Kidney (tissue), 14 donors: ENCODE measurements around the gene COBL. TPM values are rescaled to one million over a fixed set of nuclear protein-coding genes. Genes with fewer than 3 reads are reported as not detected.

ENCODE experiments used
- DNase-seq, 5 donors: peaks; one replicate each; pipeline ENCODE4 v3.0.0-alpha.2; 2013 to 2020
- FAIRE-seq: peaks from 2 replicates; lab custom pipeline; 2012; peaks lifted over from hg19 to GRCh38; lab: Jason Lieb, UNC
- H3K27ac ChIP-seq, 2 donors: one replicate each; pipeline ENCODE4 v1.7.0; 2013; ENCODE audit warnings: low read depth in 2 of 2, low read length in 2 of 2, inconsistent platforms in 1 of 2
- H3K27me3 ChIP-seq: one replicate; pipeline ENCODE4 v1.7.1; 2013; ENCODE audit warnings: low read length, inconsistent platforms; ENCODE audit not compliant: control insufficient read depth, insufficient read depth
- H3K36me3 ChIP-seq, 3 donors: one replicate each; pipeline versions ENCODE4 v1.7.0 to v1.7.1; 2013; ENCODE audit warnings: low read length in 3 of 3, control low read depth in 1 of 3, inconsistent platforms in 1 of 3; ENCODE audit not compliant: insufficient read depth in 3 of 3, control insufficient read depth in 2 of 3
- H3K4me1 ChIP-seq, 3 donors: one replicate each; pipeline versions ENCODE4 v1.7.0 to v1.7.1; 2013; ENCODE audit warnings: low read length in 3 of 3, inconsistent platforms in 1 of 3, low read depth in 1 of 3; ENCODE audit not compliant: control insufficient read depth in 2 of 3, insufficient read depth in 2 of 3
- H3K4me3 ChIP-seq, 3 donors: one replicate each; pipeline versions ENCODE4 v1.7.0 to v1.8.1; 2013; ENCODE audit warnings: low read length in 3 of 3, control low read depth in 1 of 3, inconsistent platforms in 1 of 3
- H3K9ac ChIP-seq, 3 donors: one replicate each; pipeline versions ENCODE4 v1.7.0 to v1.7.1; 2013; ENCODE audit warnings: low read length in 3 of 3, control low read depth in 1 of 3, inconsistent platforms in 1 of 3
- H3K9me3 ChIP-seq, 3 donors: one replicate each; pipeline versions ENCODE4 v1.7.0 to v1.7.1; 2013; ENCODE audit warnings: low read length in 3 of 3, control low read depth in 1 of 3, inconsistent platforms in 1 of 3; ENCODE audit not compliant: control insufficient read depth in 2 of 3, insufficient read depth in 1 of 3
- CTCF ChIP-seq: IDR thresholded peaks from 3 replicates; pipeline ENCODE4 v1.5.1; 2012; ENCODE audit warnings: mild to moderate bottlenecking, moderate library complexity, borderline replicate concordance; ENCODE audit not compliant: insufficient read depth; ENCODE audit errors: extremely low read depth
- intact Hi-C: fragments of 100-400 bp; cut with DNase I; formaldehyde crosslinking; loops from one replicate; pipeline ENCODE4 v1.11.1; 2022
- polyA plus RNA-seq: library from polyadenylated mRNA; stranded (reverse); fragments of 350-450 nt; fragmentation: Illumina TruSeq; extraction: RNeasy Lipid Tissue Mini Kit (QIAGEN cat#74804); gene quantifications from one replicate; pipeline ENCODE4 v1.2.3, GENCODE V29; 2014; ENCODE audit warnings: low read depth, low replicate concordance; ENCODE audit not compliant: insufficient read depth
- total RNA-seq: library from RNA; stranded (reverse); fragmentation: NEBNext Ultra II Directional; extraction: Animal tissue kit (Norgen Biotek cat#: 25700); gene quantifications from one replicate; pipeline ENCODE4 v1.2.1, GENCODE V29; 2021
- donor health status: control.
- donor health status: control.
- donor health status: control.
- donor health status: control.
- donor health status: control.
- donor health status: DM: yes; HTN: yes; CAD: no.
- donor health status: Normal renal cell carcinoma (clear cell type).

The COBL gene
- total and polyA plus RNA-seq, 2 donors from 2014 or later = 9.8 to 42.7 TPM

GRCh38 chr7:51009716-51010496, 306.7 kb downstream of the COBL start:
- intact Hi-C loops = no loop called here
- Histone ChIP-seq H3K27ac (no peak overlapping the region), H3K36me3 (no peaks in the 10 kb centered on the region), H3K4me1 (peaks cover 0 to 4% (median 0%) of the 10 kb centered on the region in 3 donors), H3K9me3 (no peaks in the 10 kb centered on the region), H3K27me3 (no peaks in the 10 kb centered on the region), H3K9ac (no peak overlapping the region), H3K4me3 (no peak overlapping the region)
- FAIRE-seq (no peak), DNase-seq (peak in 1 of 5 donors; percentile 83)
- TF ChIP-seq CTCF = no peak

- Histone ChIP-seq H3K36me3 (no peaks in the 10 kb centered on the region), H3K27ac (no peak overlapping the region), H3K9ac (no peak overlapping the region), H3K4me1 (peaks cover 0 to 4% (median 0%) of the 10 kb centered on the region in 3 donors), H3K27me3 (no peaks in the 10 kb centered on the region), H3K4me3 (no peak overlapping the region), H3K9me3 (no peaks in the 10 kb centered on the region)
- intact Hi-C loops = no loop called here
- DNase-seq (no peak), FAIRE-seq (no peak)
- TF ChIP-seq CTCF = no peak
Observed at GRCh38 chr7:51007551-51008505, 308.8 kb downstream of the COBL start.

- no peaks in the 10 kb centered on the region for H3K27me3 ChIP-seq
- H3K9ac ChIP-seq = no peak overlapping the region
- FAIRE-seq (no peak), DNase-seq (no peak)
- intact Hi-C loops = no loop called here
- H3K9me3 ChIP-seq = no peaks in the 10 kb centered on the region
- no peaks in the 10 kb centered on the region for H3K36me3 ChIP-seq
- H3K4me1 ChIP-seq = peaks cover 0 to 4% (median 0%) of the 10 kb centered on the region in 3 donors
- no peak for TF ChIP-seq CTCF
- H3K27ac ChIP-seq = no peak overlapping the region
- no peak overlapping the region for H3K4me3 ChIP-seq
Observed at GRCh38 chr7:51006483-51007235, 309.9 kb downstream of the COBL start.
